ENCODE results near the gene MRPL40.

The MRPL40 gene

DNA sequence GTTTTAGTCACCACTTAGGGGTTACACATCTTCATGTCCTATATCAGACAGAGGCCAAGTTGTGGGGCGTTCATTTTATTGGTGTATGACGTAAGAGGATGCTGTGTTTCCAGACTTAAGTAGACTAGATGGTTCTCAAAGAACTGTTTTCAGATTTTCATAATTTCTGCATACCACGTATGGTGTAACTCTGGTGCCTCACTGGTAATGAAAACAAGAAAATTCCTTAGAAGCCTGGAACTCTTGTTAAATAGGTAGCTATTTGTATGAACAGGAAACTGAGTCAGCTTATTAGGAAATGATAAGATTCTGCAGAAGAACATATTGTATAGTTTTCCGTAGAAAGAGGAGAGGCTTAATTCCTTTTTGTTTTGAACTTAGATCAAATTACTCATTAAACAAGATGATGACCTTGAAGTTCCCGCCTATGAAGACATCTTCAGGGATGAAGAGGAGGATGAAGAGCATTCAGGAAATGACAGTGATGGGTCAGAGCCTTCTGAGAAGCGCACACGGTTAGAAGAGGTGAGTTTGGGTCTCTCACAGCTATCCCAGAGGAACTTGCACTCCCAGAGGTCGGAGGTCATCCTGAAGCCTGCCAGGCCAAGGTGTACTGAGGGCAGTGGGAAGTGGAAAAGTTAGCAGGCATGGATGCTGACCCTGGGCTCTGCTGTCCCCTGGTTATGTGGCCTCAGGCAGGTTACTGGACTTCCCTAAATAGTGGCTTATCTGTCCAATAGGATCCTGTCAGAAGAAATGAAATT, 51.3 kb downstream of the MRPL40 start:
- no peak for DNase-seq

All from suppressor macrophage treated with lipopolysaccharide for 1 hour (primary cell).